GM23338 (cell line): ENCODE measurements around the gene FOXR1. TPM values are rescaled to one million over a fixed set of nuclear protein-coding genes. Genes with fewer than 3 reads are reported as not detected.
A peak's percentile ranks its signal among the peaks of the same experiment; 100 is the strongest.

Experiments
- ATAC-seq: fragments of 200-7000 bp; cut with Tn5 transposase; 3 replicates; pipeline ENCODE4 v1.9.1; 2020
- DNase-seq: peaks from one replicate; pipeline ENCODE4 v3.0.0-alpha.2; 2015; ENCODE audit warnings: low spot score
- H2AFZ ChIP-seq: fragments of 200-600 bp; sonication (generic); 2 replicates; pipeline ENCODE4 v1.8.0; 2016; ENCODE audit warnings: antibody characterized with exemption, mild to moderate bottlenecking, moderate library complexity
- H3F3A ChIP-seq: fragments of 200-600 bp; sonication (generic); replicated peaks from 2 replicates; pipeline ENCODE4 v1.8.0; 2017; ENCODE audit warnings: antibody characterized with exemption, mixed run types, low read depth
- H3K27ac ChIP-seq: fragments of 200-600 bp; sonication (generic); 2 replicates; pipeline ENCODE4 v1.6.1; 2016; ENCODE audit warnings: low read depth
- H3K27me3 ChIP-seq: fragments of 200-600 bp; sonication (generic); 2 replicates; pipeline ENCODE4 v1.8.0; 2016; ENCODE audit warnings: mild to moderate bottlenecking, mixed run types, moderate library complexity; ENCODE audit not compliant: insufficient read depth
- H3K36me3 ChIP-seq: fragments of 200-600 bp; sonication (generic); 2 replicates; pipeline ENCODE4 v1.8.0; 2016; ENCODE audit warnings: mild to moderate bottlenecking; ENCODE audit not compliant: insufficient read depth
- H3K4me1 ChIP-seq: fragments of 200-600 bp; sonication (generic); 2 replicates; pipeline ENCODE4 v1.8.0; 2016; ENCODE audit warnings: mild to moderate bottlenecking, moderate library complexity; ENCODE audit not compliant: insufficient read depth
- H3K4me2 ChIP-seq: fragments of 200-600 bp; sonication (generic); 2 replicates; pipeline ENCODE4 v1.7.1; 2017; ENCODE audit warnings: mixed run types
- H3K4me3 ChIP-seq: fragments of 200-600 bp; sonication (generic); 2 replicates; pipeline ENCODE4 v1.6.1; 2016; ENCODE audit warnings: mixed run types
- H3K79me2 ChIP-seq: fragments of 200-600 bp; sonication (generic); replicated peaks from 2 replicates; pipeline ENCODE4 v1.8.0; 2017; ENCODE audit warnings: mild to moderate bottlenecking; ENCODE audit not compliant: insufficient read depth
- H3K9me2 ChIP-seq: fragments of 200-600 bp; sonication (generic); 2 replicates; pipeline ENCODE4 v1.8.0; 2017; ENCODE audit not compliant: insufficient read depth
- H4K20me1 ChIP-seq: fragments of 200-600 bp; sonication (generic); replicated peaks from 2 replicates; pipeline ENCODE4 v1.8.0; 2017; ENCODE audit warnings: mild to moderate bottlenecking; ENCODE audit not compliant: insufficient read depth
- H3K27ac Mint-ChIP-seq: 2 replicates; pipeline ENCODE4 v1.8.0; 2020; ENCODE audit warnings: inconsistent platforms, mild to moderate bottlenecking, moderate library complexity, mixed read lengths
- H3K27me3 Mint-ChIP-seq: 3 replicates; pipeline ENCODE4 v1.8.0; 2022; ENCODE audit warnings: low read depth, mild to moderate bottlenecking, moderate library complexity, mixed read lengths, inconsistent platforms; ENCODE audit not compliant: insufficient read depth, poor library complexity
- H3K36me3 Mint-ChIP-seq: 3 replicates; pipeline ENCODE4 v1.8.0; 2021; ENCODE audit warnings: low read depth, mild to moderate bottlenecking, inconsistent platforms, moderate library complexity, mixed read lengths
- H3K4me1 Mint-ChIP-seq: 3 replicates; pipeline ENCODE4 v1.8.0; 2020; ENCODE audit warnings: mild to moderate bottlenecking, inconsistent platforms, mixed read lengths
- H3K4me3 Mint-ChIP-seq: 3 replicates; pipeline ENCODE4 v1.8.0; 2021; ENCODE audit warnings: moderate library complexity, mild to moderate bottlenecking, inconsistent platforms, mixed read lengths
- H3K9me3 Mint-ChIP-seq: 3 replicates; pipeline ENCODE4 v1.8.0; 2020; ENCODE audit warnings: moderate library complexity, mild to moderate bottlenecking, inconsistent platforms, mixed read lengths
- CREB1 ChIP-seq: fragments of 250-450 bp; sonication (Bioruptor Pico); IDR thresholded peaks from 2 replicates; pipeline ENCODE4 v1.5.0; 2020; ENCODE audit warnings: low read depth, mild to moderate bottlenecking, moderate library complexity
- EZH2 ChIP-seq: fragments of 200-600 bp; sonication (generic); IDR thresholded peaks from one replicate; pipeline ENCODE4 v1.8.0; 2017; ENCODE audit warnings: antibody characterized with exemption, mild to moderate bottlenecking, low read depth; ENCODE audit not compliant: unreplicated experiment
- EZH2phosphoT487 ChIP-seq: fragments of 200-600 bp; sonication (generic); IDR thresholded peaks from one replicate; pipeline ENCODE4 v1.8.1; 2018; ENCODE audit warnings: antibody characterized with exemption; ENCODE audit not compliant: unreplicated experiment
- JUNB ChIP-seq: IDR thresholded peaks from one replicate; pipeline ENCODE4 v1.6.1; 2016; ENCODE audit warnings: antibody characterized with exemption; ENCODE audit not compliant: unreplicated experiment
- NANOG ChIP-seq: IDR thresholded peaks from 2 replicates; pipeline ENCODE4 v1.6.1; 2016; ENCODE audit warnings: antibody characterized with exemption, borderline replicate concordance
- POLR2AphosphoS5 ChIP-seq: IDR thresholded peaks from 2 replicates; pipeline ENCODE4 v1.6.1; 2016; ENCODE audit warnings: antibody characterized with exemption, low read depth
- STAT1 ChIP-seq: IDR thresholded peaks from one replicate; pipeline ENCODE4 v1.6.1; 2016; ENCODE audit warnings: antibody characterized with exemption; ENCODE audit not compliant: unreplicated experiment
- ZNF114 ChIP-seq: fragments of 250-450 bp; sonication (Bioruptor Pico); IDR thresholded peaks from 2 replicates; pipeline ENCODE4 v1.5.0; 2020; ENCODE audit warnings: mild to moderate bottlenecking, moderate library complexity
- ZNF331 ChIP-seq: fragments of 250-450 bp; sonication (Bioruptor Pico); IDR thresholded peaks from 2 replicates; pipeline ENCODE4 v1.5.0; 2020; ENCODE audit warnings: low read depth, mild to moderate bottlenecking, moderate library complexity
- polyA plus RNA-seq: library from polyadenylated mRNA; unstranded; fragments of >200 nt; fragmentation: Nextera tagmentation; extraction: Ambion mirVana; gene quantifications from 2 replicates; pipeline ENCODE4 v1.2.1, GENCODE V29; 2016
- total RNA-seq: library from RNA; depleted of rRNA; stranded (reverse); fragments of >200 nt; shearing (Covaris generic); gene quantifications from 2 replicates; pipeline ENCODE4 v1.2.3, GENCODE V29; 2014
- TF ChIP-seq, protein P1 (sequence below): IDR thresholded peaks from one replicate; pipeline ENCODE4 v1.6.1; 2018; ENCODE audit warnings: antibody characterized with exemption; ENCODE audit not compliant: unreplicated experiment
- TF ChIP-seq, protein P2 (sequence below): IDR thresholded peaks from 2 replicates; pipeline ENCODE4 v1.6.1; 2016; ENCODE audit warnings: antibody characterized with exemption
- TF ChIP-seq, protein P3 (sequence below), 2 experiments: fragments of 200-600 bp in 1 of 2; sonication (generic) in 1 of 2; conservative IDR thresholded peaks; 2 replicates each; pipeline versions ENCODE4 v1.5.1 to v1.6.1; 2016 to 2017; ENCODE audit warnings: antibody characterized with exemption in 2 of 2, low read depth in 2 of 2, mild to moderate bottlenecking in 2 of 2, moderate library complexity in 1 of 2
- TF ChIP-seq, protein P4 (sequence below): fragments of 250-450 bp; sonication (Bioruptor Pico); IDR thresholded peaks from 2 replicates; pipeline ENCODE4 v1.5.0; 2020; ENCODE audit warnings: mild to moderate bottlenecking, moderate library complexity

Gene FOXR1
- total and polyA plus RNA-seq, 2 experiments from 2014 or later: not detected

DNA sequence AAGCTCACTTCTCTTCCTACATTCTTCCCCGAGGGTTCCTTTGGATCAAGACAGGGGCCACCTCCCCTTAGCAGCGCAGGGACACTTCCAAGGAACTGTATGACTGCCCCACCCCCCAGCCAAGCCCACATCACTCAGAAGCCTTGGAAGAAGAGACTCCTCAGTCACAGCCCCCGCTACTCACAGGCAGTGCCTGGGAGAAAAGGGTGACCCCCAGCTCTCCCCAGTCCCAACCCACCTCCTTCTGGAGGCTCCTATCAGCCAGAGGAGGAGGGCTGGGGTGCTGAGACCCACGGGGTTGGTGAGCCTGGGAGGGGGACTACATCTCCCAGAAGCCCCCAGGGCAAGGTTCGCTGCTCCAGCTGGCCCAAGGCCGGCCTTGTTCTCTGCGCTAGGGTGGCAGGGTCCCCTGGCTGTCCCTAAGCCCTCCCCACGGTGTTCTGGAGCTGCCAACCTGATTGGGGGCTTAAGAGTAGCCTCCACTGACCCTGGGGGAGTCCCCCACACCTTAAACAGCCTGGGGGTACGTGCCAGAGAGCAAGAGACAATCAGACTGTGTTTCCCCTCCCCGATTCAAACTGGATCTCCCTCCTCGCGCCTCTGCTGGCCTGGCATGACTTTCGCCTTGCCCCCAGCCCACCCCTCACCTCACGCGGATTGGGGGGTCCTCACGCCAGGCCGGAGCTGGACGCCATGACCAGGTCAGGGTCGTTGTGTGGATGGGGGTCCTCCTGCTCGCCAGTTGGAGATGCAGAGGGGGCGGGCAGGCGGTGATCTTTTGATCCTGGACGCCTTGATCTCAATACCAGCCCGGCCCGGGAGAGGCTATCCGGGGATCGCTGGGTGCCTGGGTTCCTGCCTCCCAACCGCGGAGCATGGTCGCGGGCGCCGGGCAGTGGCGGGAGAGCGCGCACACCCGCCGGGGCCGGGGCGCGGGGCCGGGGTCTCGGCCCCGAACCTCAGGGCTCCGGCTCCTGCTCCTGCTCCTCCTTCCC lies 46.7 kb upstream of the FOXR1 start:
- no peak overlapping the region for H3K27ac Mint-ChIP-seq
- H3K4me1 Mint-ChIP-seq: peaks cover 60% of the 10 kb centered on the region
- peak overlapping the region; percentile 99 for H3K4me2 ChIP-seq
- peaks cover 64% of the 10 kb centered on the region for H3K4me1 ChIP-seq
- H3K36me3 Mint-ChIP-seq: peaks cover 8% of the 10 kb centered on the region
- H3K36me3 ChIP-seq: no peaks in the 10 kb centered on the region
- H3K4me3 Mint-ChIP-seq: peak overlapping the region; percentile 81
- H3K27me3 Mint-ChIP-seq: peaks cover 29% of the 10 kb centered on the region
- H3K27me3 ChIP-seq: peaks cover 13% of the 10 kb centered on the region
- peaks cover 55% of the 10 kb centered on the region for H3K79me2 ChIP-seq
- DNase-seq: peak; percentile 84
- H3K4me3 ChIP-seq: peak overlapping the region; percentile 98
- peak; percentile 11 for ATAC-seq
- TF ChIP-seq, protein P1, sequence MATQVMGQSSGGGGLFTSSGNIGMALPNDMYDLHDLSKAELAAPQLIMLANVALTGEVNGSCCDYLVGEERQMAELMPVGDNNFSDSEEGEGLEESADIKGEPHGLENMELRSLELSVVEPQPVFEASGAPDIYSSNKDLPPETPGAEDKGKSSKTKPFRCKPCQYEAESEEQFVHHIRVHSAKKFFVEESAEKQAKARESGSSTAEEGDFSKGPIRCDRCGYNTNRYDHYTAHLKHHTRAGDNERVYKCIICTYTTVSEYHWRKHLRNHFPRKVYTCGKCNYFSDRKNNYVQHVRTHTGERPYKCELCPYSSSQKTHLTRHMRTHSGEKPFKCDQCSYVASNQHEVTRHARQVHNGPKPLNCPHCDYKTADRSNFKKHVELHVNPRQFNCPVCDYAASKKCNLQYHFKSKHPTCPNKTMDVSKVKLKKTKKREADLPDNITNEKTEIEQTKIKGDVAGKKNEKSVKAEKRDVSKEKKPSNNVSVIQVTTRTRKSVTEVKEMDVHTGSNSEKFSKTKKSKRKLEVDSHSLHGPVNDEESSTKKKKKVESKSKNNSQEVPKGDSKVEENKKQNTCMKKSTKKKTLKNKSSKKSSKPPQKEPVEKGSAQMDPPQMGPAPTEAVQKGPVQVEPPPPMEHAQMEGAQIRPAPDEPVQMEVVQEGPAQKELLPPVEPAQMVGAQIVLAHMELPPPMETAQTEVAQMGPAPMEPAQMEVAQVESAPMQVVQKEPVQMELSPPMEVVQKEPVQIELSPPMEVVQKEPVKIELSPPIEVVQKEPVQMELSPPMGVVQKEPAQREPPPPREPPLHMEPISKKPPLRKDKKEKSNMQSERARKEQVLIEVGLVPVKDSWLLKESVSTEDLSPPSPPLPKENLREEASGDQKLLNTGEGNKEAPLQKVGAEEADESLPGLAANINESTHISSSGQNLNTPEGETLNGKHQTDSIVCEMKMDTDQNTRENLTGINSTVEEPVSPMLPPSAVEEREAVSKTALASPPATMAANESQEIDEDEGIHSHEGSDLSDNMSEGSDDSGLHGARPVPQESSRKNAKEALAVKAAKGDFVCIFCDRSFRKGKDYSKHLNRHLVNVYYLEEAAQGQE: no peak
- no peak for TF ChIP-seq CREB1 (CRISPR knock-in tag)
- TF ChIP-seq ZNF331 (CRISPR knock-in tag): no peak
- TF ChIP-seq NANOG: no peak
- TF ChIP-seq EZH2phosphoT487: no peak
- TF ChIP-seq, protein P2, sequence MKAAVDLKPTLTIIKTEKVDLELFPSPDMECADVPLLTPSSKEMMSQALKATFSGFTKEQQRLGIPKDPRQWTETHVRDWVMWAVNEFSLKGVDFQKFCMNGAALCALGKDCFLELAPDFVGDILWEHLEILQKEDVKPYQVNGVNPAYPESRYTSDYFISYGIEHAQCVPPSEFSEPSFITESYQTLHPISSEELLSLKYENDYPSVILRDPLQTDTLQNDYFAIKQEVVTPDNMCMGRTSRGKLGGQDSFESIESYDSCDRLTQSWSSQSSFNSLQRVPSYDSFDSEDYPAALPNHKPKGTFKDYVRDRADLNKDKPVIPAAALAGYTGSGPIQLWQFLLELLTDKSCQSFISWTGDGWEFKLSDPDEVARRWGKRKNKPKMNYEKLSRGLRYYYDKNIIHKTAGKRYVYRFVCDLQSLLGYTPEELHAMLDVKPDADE: no peak
- TF ChIP-seq STAT1: no peak
- no peak for TF ChIP-seq ZNF114 (CRISPR knock-in tag)
- TF ChIP-seq, protein P3, sequence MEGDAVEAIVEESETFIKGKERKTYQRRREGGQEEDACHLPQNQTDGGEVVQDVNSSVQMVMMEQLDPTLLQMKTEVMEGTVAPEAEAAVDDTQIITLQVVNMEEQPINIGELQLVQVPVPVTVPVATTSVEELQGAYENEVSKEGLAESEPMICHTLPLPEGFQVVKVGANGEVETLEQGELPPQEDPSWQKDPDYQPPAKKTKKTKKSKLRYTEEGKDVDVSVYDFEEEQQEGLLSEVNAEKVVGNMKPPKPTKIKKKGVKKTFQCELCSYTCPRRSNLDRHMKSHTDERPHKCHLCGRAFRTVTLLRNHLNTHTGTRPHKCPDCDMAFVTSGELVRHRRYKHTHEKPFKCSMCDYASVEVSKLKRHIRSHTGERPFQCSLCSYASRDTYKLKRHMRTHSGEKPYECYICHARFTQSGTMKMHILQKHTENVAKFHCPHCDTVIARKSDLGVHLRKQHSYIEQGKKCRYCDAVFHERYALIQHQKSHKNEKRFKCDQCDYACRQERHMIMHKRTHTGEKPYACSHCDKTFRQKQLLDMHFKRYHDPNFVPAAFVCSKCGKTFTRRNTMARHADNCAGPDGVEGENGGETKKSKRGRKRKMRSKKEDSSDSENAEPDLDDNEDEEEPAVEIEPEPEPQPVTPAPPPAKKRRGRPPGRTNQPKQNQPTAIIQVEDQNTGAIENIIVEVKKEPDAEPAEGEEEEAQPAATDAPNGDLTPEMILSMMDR (conservative IDR thresholded peaks at IDR 0.05; ENCODE audit: low read depth in 2 of 2): no peak
- TF ChIP-seq EZH2: no peak
- TF ChIP-seq JUNB: no peak
- no peak for TF ChIP-seq POLR2AphosphoS5
- TF ChIP-seq, protein P4, sequence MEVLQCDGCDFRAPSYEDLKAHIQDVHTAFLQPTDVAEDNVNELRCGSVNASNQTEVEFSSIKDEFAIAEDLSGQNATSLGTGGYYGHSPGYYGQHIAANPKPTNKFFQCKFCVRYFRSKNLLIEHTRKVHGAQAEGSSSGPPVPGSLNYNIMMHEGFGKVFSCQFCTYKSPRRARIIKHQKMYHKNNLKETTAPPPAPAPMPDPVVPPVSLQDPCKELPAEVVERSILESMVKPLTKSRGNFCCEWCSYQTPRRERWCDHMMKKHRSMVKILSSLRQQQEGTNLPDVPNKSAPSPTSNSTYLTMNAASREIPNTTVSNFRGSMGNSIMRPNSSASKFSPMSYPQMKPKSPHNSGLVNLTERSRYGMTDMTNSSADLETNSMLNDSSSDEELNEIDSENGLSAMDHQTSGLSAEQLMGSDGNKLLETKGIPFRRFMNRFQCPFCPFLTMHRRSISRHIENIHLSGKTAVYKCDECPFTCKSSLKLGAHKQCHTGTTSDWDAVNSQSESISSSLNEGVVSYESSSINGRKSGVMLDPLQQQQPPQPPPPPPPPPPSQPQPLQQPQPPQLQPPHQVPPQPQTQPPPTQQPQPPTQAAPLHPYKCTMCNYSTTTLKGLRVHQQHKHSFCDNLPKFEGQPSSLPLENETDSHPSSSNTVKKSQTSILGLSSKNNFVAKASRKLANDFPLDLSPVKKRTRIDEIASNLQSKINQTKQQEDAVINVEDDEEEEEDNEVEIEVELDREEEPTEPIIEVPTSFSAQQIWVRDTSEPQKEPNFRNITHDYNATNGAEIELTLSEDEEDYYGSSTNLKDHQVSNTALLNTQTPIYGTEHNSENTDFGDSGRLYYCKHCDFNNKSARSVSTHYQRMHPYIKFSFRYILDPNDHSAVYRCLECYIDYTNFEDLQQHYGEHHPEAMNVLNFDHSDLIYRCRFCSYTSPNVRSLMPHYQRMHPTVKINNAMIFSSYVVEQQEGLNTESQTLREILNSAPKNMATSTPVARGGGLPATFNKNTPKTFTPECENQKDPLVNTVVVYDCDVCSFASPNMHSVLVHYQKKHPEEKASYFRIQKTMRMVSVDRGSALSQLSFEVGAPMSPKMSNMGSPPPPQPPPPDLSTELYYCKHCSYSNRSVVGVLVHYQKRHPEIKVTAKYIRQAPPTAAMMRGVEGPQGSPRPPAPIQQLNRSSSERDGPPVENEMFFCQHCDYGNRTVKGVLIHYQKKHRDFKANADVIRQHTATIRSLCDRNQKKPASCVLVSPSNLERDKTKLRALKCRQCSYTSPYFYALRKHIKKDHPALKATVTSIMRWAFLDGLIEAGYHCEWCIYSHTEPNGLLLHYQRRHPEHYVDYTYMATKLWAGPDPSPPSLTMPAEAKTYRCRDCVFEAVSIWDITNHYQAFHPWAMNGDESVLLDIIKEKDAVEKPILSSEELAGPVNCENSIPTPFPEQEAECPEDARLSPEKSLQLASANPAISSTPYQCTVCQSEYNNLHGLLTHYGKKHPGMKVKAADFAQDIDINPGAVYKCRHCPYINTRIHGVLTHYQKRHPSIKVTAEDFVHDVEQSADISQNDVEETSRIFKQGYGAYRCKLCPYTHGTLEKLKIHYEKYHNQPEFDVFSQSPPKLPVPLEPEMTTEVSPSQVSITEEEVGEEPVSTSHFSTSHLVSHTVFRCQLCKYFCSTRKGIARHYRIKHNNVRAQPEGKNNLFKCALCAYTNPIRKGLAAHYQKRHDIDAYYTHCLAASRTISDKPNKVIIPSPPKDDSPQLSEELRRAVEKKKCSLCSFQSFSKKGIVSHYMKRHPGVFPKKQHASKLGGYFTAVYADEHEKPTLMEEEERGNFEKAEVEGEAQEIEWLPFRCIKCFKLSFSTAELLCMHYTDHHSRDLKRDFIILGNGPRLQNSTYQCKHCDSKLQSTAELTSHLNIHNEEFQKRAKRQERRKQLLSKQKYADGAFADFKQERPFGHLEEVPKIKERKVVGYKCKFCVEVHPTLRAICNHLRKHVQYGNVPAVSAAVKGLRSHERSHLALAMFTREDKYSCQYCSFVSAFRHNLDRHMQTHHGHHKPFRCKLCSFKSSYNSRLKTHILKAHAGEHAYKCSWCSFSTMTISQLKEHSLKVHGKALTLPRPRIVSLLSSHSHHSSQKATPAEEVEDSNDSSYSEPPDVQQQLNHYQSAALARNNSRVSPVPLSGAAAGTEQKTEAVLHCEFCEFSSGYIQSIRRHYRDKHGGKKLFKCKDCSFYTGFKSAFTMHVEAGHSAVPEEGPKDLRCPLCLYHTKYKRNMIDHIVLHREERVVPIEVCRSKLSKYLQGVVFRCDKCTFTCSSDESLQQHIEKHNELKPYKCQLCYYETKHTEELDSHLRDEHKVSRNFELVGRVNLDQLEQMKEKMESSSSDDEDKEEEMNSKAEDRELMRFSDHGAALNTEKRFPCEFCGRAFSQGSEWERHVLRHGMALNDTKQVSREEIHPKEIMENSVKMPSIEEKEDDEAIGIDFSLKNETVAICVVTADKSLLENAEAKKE (CRISPR knock-in tag): no peak
- no peaks in the 10 kb centered on the region for H3K9me3 Mint-ChIP-seq
- peaks cover 9% of the 10 kb centered on the region; the same call in 1 of the 2 replicates for H3F3A ChIP-seq
- H3K27ac ChIP-seq: no peak overlapping the region
- H3K9me2 ChIP-seq: no peaks in the 10 kb centered on the region
- H2AFZ ChIP-seq: no peak overlapping the region
- H4K20me1 ChIP-seq: peaks cover 16% of the 10 kb centered on the region
